ENCODE data around the gene TRPV5. TPM values are rescaled to one million over a fixed set of nuclear protein-coding genes. Genes with fewer than 3 reads are reported as not detected.

Gene TRPV5
- total RNA-seq, 6 experiments from 2014 or later = not detected

DNA sequence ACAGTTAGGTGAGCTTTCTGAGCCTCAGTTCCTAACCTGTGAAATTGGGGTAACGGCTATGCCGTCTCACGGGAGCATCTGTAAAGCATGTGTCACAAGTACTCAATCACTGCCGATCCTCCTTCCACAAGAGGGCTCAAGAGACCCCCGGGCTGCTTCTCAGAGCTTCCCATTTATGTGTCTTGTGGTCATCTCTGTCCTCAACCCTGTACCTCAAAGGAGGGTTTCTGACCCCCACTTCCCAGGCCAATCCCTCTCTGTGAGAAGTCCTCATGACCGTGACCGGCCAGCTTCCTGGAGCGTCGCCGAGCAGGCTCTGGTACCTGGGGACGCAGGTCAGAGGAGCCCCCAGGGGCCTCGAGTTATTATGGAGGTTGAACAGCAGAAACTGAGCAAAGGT is 510 bp upstream of the TRPV5 start:
- intact Hi-C loops (cut with DNase I) = no loop called here
- no peak for ATAC-seq
- Histone ChIP-seq H3K9me3 (no peaks in the 10 kb centered on the region), H3K4me3 (no peak overlapping the region), H3K4me1 (no peaks in the 10 kb centered on the region), H3K27me3 (no peaks in the 10 kb centered on the region), H3K36me3 (no peaks in the 10 kb centered on the region), H3K27ac (no peak overlapping the region)
- no peak for DNase-seq
- WGBS (ENCODE audit: insufficient coverage, low coverage, low lambda C conversion rate, missing lambda C conversion rate) = 50% methylated on average over 1 of the region's 12 CpGs
- no peak for TF ChIP-seq POLR2A (IDR thresholded peaks at IDR 0.05)
- TF ChIP-seq, protein P1, sequence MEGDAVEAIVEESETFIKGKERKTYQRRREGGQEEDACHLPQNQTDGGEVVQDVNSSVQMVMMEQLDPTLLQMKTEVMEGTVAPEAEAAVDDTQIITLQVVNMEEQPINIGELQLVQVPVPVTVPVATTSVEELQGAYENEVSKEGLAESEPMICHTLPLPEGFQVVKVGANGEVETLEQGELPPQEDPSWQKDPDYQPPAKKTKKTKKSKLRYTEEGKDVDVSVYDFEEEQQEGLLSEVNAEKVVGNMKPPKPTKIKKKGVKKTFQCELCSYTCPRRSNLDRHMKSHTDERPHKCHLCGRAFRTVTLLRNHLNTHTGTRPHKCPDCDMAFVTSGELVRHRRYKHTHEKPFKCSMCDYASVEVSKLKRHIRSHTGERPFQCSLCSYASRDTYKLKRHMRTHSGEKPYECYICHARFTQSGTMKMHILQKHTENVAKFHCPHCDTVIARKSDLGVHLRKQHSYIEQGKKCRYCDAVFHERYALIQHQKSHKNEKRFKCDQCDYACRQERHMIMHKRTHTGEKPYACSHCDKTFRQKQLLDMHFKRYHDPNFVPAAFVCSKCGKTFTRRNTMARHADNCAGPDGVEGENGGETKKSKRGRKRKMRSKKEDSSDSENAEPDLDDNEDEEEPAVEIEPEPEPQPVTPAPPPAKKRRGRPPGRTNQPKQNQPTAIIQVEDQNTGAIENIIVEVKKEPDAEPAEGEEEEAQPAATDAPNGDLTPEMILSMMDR (IDR thresholded peaks at IDR 0.05) = no peak

DNA sequence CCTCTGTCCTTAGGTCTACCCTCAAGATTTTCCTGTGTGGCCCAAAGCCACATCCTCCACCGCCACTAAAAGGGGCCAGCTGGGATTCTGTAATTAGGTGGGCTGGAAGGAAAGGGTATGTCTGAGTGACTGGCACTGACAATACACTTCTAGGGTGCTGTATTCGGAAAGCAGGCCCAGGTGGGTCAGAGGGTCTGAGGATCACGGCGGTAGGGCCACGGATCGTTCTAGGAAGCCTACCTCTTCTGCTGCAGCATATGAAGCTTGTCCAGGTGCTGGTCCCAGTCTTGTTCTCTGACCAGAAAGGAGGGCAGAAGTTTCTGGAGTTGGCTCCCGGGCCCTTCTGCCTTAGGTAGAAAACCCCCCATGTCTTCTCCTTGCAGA is 462 bp downstream of the TRPV5 start:
- DNase-seq (no peak), ATAC-seq (no peak)
- TF ChIP-seq, protein P1 (IDR thresholded peaks at IDR 0.05) = no peak
- no peak for TF ChIP-seq POLR2A (IDR thresholded peaks at IDR 0.05)
- H3K9me3 ChIP-seq = no peaks in the 10 kb centered on the region
- WGBS (ENCODE audit: insufficient coverage, low coverage, low lambda C conversion rate, missing lambda C conversion rate) = 58% methylated on average over 5 of the region's 7 CpGs
- no peaks in the 10 kb centered on the region for H3K27me3 ChIP-seq
- H3K4me1 ChIP-seq = no peaks in the 10 kb centered on the region
- no peak overlapping the region for H3K4me3 ChIP-seq
- intact Hi-C loops (cut with DNase I) = no loop called here
- H3K27ac ChIP-seq = no peak overlapping the region
- no peaks in the 10 kb centered on the region for H3K36me3 ChIP-seq

DNA sequence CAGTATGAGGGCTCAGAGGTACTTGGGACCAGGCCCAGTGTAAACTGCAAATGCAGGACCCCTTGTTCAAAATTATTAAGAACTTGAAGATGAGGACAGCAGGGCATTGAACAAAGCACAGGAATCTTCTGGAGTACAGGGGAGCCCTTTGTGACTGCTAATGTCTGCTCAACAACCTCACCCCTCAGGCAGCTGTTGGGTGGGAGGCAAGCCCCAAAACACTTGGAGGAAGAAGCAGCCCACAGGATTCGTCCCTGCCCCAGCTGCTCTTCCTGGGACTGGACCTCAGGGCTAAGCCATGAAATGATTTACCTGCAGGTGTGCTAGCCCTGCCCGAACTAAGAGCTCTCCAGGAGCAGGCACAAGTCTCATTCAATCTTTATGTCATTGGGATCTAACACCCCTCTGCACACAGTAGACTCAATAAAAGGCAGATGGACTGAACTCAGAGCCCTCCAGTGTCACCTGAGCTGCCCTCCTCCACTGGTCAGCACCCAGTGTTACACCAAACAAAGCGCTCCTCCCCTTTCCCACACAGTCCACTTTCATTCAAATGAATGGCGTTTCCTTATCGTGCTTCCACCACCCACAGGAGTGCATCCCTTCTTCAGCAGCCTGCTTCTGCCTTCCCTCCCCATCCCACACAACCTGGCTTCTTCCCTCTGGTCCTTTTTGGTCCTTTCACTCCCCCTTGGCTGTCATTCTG is 1.0 kb downstream of the TRPV5 start:
- ATAC-seq (no peak), DNase-seq (no peak)
- WGBS (ENCODE audit: insufficient coverage, low coverage, low lambda C conversion rate, missing lambda C conversion rate) = 40% methylated on average over 4 of the region's 5 CpGs
- H3K9me3 ChIP-seq = no peaks in the 10 kb centered on the region
- no peaks in the 10 kb centered on the region for H3K36me3 ChIP-seq
- H3K27ac ChIP-seq = no peak overlapping the region
- TF ChIP-seq POLR2A (IDR thresholded peaks at IDR 0.05) = no peak
- TF ChIP-seq, protein P1 (IDR thresholded peaks at IDR 0.05) = no peak
- intact Hi-C loops (cut with DNase I) = no loop called here
- no peaks in the 10 kb centered on the region for H3K4me1 ChIP-seq
- no peaks in the 10 kb centered on the region for H3K27me3 ChIP-seq
- no peak overlapping the region for H3K4me3 ChIP-seq

DNA sequence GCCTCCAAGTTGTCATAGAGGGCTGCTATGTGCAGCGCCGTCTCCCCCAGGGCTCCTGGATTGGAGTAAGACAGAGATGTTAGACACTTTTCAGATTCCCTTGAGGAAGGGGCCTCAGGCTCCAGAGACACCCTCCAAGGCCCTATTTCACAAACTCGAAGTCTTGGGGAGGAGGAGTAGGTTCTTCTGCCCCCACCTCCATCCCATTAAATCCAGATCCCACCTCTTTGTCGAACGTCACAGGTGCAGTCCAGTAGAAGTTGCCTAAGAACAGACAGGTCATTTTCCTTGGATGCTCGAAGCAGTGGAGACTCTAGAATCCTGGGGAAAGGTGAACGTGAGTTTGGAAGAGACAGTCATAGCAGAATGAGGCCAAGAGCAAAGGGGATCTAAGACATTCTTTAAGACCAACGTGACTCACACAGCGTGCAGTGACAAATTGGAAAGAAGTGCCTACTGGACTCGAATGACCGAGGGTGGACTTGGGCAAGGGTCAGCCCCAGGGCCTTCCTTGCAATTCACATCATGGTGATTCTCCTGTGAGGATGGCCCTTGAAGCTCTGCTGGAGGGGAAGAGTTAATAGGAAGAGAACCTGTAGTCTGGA is 3.3 kb downstream of the TRPV5 start:
- TF ChIP-seq, protein P1 (IDR thresholded peaks at IDR 0.05) = no peak
- TF ChIP-seq POLR2A (IDR thresholded peaks at IDR 0.05) = no peak
- Histone ChIP-seq H3K36me3 (no peaks in the 10 kb centered on the region), H3K4me3 (no peak overlapping the region), H3K9me3 (no peaks in the 10 kb centered on the region), H3K4me1 (no peaks in the 10 kb centered on the region), H3K27me3 (no peaks in the 10 kb centered on the region), H3K27ac (no peak overlapping the region)
- WGBS (ENCODE audit: insufficient coverage, low coverage, low lambda C conversion rate, missing lambda C conversion rate) = 68% methylated on average over 9 of the region's 11 CpGs
- no peak for ATAC-seq
- DNase-seq = no peak
- intact Hi-C loops (cut with DNase I) = no loop called here
